Uterus (tissue), 2 donors: ENCODE data around the gene FBXL22.

Experiments used
- POLR2A ChIP-seq, 2 donors: fragments of 450-650 bp; IDR thresholded peaks; one replicate each; pipeline ENCODE4 v1.6.1; 2016; ENCODE audit warnings: antibody characterized with exemption in 2 of 2, mild to moderate bottlenecking in 1 of 2, moderate library complexity in 1 of 2
- TF ChIP-seq, protein P1 (sequence below), 4 experiments: fragments of 200-600 bp in 2 of 4; fragments of 450-650 bp in 2 of 4; sonication (generic) in 2 of 4; IDR thresholded peaks; one replicate each; pipeline ENCODE4 v1.5.1; 2016 to 2019; ENCODE audit warnings: antibody characterized with exemption in 4 of 4, mild to moderate bottlenecking in 2 of 4, moderate library complexity in 1 of 4

DNA sequence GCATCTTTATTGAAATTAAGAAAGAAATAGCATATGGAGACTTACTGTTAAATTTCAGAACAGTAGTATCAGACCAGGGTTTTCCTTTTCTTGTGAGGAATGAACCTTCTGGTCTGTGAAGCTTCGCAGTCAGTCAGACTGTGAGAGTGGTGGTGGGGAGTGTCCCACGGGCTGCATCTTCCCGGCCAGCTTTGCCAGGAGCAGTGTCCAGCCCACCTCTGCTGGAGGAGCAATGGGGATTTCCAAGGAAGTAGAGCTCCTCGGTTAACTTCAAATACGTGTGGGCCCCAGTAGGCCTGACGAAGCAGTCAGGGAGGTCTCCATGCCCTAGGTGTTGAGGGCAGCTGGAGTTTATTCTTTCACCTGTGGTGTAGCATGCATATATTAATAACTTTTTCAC lies 40.9 kb upstream of the FBXL22 start:
- TF ChIP-seq, protein P1, sequence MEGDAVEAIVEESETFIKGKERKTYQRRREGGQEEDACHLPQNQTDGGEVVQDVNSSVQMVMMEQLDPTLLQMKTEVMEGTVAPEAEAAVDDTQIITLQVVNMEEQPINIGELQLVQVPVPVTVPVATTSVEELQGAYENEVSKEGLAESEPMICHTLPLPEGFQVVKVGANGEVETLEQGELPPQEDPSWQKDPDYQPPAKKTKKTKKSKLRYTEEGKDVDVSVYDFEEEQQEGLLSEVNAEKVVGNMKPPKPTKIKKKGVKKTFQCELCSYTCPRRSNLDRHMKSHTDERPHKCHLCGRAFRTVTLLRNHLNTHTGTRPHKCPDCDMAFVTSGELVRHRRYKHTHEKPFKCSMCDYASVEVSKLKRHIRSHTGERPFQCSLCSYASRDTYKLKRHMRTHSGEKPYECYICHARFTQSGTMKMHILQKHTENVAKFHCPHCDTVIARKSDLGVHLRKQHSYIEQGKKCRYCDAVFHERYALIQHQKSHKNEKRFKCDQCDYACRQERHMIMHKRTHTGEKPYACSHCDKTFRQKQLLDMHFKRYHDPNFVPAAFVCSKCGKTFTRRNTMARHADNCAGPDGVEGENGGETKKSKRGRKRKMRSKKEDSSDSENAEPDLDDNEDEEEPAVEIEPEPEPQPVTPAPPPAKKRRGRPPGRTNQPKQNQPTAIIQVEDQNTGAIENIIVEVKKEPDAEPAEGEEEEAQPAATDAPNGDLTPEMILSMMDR (IDR thresholded peaks at IDR 0.05): no peak
- TF ChIP-seq POLR2A (IDR thresholded peaks at IDR 0.05): no peak
